Heart left ventricle (tissue), 16 donors: ENCODE data around the gene CDH11. TPM values are rescaled to one million over a fixed set of nuclear protein-coding genes. Genes with fewer than 3 reads are reported as not detected.

Experiments used
- ATAC-seq, 4 donors: fragments of 200-7000 bp; cut with Tn5 transposase; one replicate each; pipeline ENCODE4 v1.9.1; 2020 to 2022; ENCODE audit warnings: moderate library complexity in 4 of 4, mild to moderate bottlenecking in 3 of 4, moderate number of reproducible peaks in 1 of 4
- DNase-seq, 5 donors: peaks; one replicate each; pipeline ENCODE4 v3.0.0-alpha.2; 2020
- H3K27ac ChIP-seq, 12 donors: fragments of 200-600 bp; sonication (generic) in 4 of 12; one replicate each; pipeline versions ENCODE4 v1.5.0 to v1.8.0; 2016 to 2022; ENCODE audit warnings: mild to moderate bottlenecking in 2 of 12
- H3K27me3 ChIP-seq, 9 donors: fragments of 200-600 bp; sonication (generic) in 2 of 9; one replicate each; pipeline versions ENCODE4 v1.5.1 to v1.8.0; 2016 to 2022; ENCODE audit warnings: mild to moderate bottlenecking in 3 of 9
- H3K36me3 ChIP-seq, 9 donors: fragments of 200-600 bp; sonication (generic) in 2 of 9; one replicate each; pipeline versions ENCODE4 v1.5.0 to v1.8.0; 2018 to 2022; ENCODE audit warnings: mild to moderate bottlenecking in 2 of 9
- H3K4me1 ChIP-seq, 12 donors: fragments of 200-600 bp; sonication (generic) in 4 of 12; one replicate each; pipeline versions ENCODE4 v1.5.0 to v1.8.0; 2016 to 2022; ENCODE audit warnings: mild to moderate bottlenecking in 3 of 12
- H3K4me3 ChIP-seq, 12 donors: fragments of 200-600 bp; sonication (generic) in 4 of 12; one replicate each; pipeline versions ENCODE4 v1.5.0 to v1.8.0; 2017 to 2022; ENCODE audit warnings: mild to moderate bottlenecking in 9 of 12, moderate library complexity in 4 of 12
- H3K9me3 ChIP-seq, 12 donors: fragments of 200-600 bp; sonication (generic) in 4 of 12; one replicate each; pipeline versions ENCODE4 v1.5.0 to v1.8.0; 2016 to 2022; ENCODE audit warnings: mild to moderate bottlenecking in 1 of 12
- POLR2A ChIP-seq, 2 donors: fragments of 450-650 bp; IDR thresholded peaks; one replicate each; pipeline ENCODE4 v1.6.1; 2017; ENCODE audit warnings: antibody characterized with exemption in 2 of 2, mild to moderate bottlenecking in 2 of 2, moderate library complexity in 2 of 2
- WGBS, 4 donors: extraction: QIAGEN DNeasy Blood & Tissue Kit in 2 of 4; methylation state at CpG; one replicate each; pipeline versions ENCODE4 v1.1.5 to v1.1.7; 2013 to 2018; 5-methylcytosine and 5-hydroxymethylcytosine counted together
- intact Hi-C, 10 donors: fragments of 100-400 bp; cut with DNase I; formaldehyde crosslinking; loops; one replicate each; pipeline versions ENCODE4 v1.11.1 to v1.14.2; 2022
- polyA plus RNA-seq, 2 donors: library from polyadenylated mRNA; stranded (reverse); fragments of 200-250 nt; gene quantifications; one replicate each; pipeline ENCODE4 v1.2.3, GENCODE V29; 2013
- total RNA-seq, 9 donors: library from RNA; depleted of rRNA in 2 of 9; stranded (reverse); fragments of >200 nt in 2 of 9; fragmentation: NEBNext Ultra II Directional in 3 of 9; extraction: Animal tissue kit (Norgen Biotek cat#: 25700) in 3 of 9; gene quantifications; one replicate each; pipeline versions ENCODE4 v1.1.0 to v1.2.4, GENCODE V29; 2016 to 2023
- TF ChIP-seq, protein P1 (sequence below), 12 donors: fragments of 200-600 bp; sonication (generic) in 4 of 12; IDR thresholded peaks; one replicate each; pipeline versions ENCODE4 v1.5.0 to v1.8.0; 2018 to 2022; ENCODE audit warnings: antibody characterized with exemption in 12 of 12, mild to moderate bottlenecking in 5 of 12
- donor health status: ischemic (EF 13 %, LVEDD 7.1; RV severe dilation, severe dysfunction).
- donor health status: healthy with polysubstance abuse.
- donor health status: DM: no; HTN: yes; CAD: no.
- donor health status: DM: no; HTN: no; CAD: no.
- donor health status: ischemic (EF 25% LVEDD 6.9; RV normal size, moderate dysfunction).
- donor health status: ischemic (EF 25% LVEDD 5.7; RV mildly dilated, moderate dysfunction).
- donor health status: healthy.
- donor health status: DM: yes; HTN: yes; CAD: no.
- donor health status: ischemic (EF 35%, LVEDD 5.7; RV mildly dilated, moderate dysfunction).
- donor health status: nonischemic (EF 11% LVEDD 7.7; RV severe dilation, severe dysfunction).
- donor health status: DM: yes; HTN: yes; CAD: no.
- donor health status: PGD.
- donor health status: ischemic (EF 29% LVEDD 5.4; RV normal size, mild dysfunction).
- donor health status: nonischemic (EF 23%, LVEDD 6.1; RV moderate dilation, normal function).

The CDH11 gene
- total and polyA plus RNA-seq, 11 donors: 1.4 to 37.1 (median 7.4) TPM

DNA sequence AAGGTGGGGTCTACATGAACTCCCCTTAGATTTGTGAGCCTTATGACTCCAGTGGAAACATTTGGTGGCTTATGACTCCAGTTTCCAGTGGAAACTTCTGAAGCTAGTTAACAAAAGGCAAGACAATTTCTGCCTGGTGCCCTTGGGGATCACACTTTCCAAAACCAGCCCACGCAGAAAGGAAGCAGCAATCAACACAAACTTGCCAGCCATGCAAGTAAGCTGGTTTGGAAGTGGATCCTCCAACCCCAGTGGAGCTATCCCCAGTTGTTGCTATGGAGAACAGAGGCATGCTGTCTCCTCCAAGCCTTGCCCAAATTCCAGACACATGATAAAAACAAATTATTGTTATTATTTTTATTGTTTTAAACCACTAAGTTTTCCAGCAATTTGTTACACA is 130.9 kb downstream of the CDH11 start:
- peak in 2 of 5 donors; percentile 21 to 23 for DNase-seq

DNA sequence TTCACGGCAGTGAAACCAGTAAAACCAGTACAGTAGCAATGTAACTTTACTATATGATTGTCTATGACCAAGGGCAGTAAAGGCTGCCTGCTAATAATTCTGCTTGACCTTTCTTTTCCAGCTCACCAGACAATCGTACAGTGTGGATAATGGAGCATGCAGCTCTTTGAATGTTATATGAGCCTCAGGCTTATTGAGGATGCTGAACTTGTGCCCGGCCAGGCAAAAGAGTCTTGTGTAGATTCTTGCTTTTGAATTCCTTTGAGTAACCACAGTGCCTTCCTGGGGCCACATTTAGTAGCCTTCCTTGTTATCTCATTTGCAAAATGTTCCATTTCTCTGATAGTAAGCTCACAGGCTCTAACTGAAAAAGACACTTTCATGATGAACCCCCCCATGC is 131.8 kb downstream of the CDH11 start:
- ATAC-seq: no peak
- H3K9me3 ChIP-seq: no peaks in the 10 kb centered on the region
- intact Hi-C loops: no loop called here
- TF ChIP-seq, protein P1, sequence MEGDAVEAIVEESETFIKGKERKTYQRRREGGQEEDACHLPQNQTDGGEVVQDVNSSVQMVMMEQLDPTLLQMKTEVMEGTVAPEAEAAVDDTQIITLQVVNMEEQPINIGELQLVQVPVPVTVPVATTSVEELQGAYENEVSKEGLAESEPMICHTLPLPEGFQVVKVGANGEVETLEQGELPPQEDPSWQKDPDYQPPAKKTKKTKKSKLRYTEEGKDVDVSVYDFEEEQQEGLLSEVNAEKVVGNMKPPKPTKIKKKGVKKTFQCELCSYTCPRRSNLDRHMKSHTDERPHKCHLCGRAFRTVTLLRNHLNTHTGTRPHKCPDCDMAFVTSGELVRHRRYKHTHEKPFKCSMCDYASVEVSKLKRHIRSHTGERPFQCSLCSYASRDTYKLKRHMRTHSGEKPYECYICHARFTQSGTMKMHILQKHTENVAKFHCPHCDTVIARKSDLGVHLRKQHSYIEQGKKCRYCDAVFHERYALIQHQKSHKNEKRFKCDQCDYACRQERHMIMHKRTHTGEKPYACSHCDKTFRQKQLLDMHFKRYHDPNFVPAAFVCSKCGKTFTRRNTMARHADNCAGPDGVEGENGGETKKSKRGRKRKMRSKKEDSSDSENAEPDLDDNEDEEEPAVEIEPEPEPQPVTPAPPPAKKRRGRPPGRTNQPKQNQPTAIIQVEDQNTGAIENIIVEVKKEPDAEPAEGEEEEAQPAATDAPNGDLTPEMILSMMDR (IDR thresholded peaks at IDR 0.05): no peak
- no peak for TF ChIP-seq POLR2A (IDR thresholded peaks at IDR 0.05)
- no peaks in the 10 kb centered on the region for H3K4me1 ChIP-seq
- H3K27me3 ChIP-seq: no peaks in the 10 kb centered on the region
- H3K4me3 ChIP-seq: no peak overlapping the region
- WGBS, 4 donors: 80 to 89% (median 88%) methylated on average over 3 of the region's 3 CpGs
- H3K27ac ChIP-seq: no peak overlapping the region
- peaks cover 0 to 58% (median 3%) of the 10 kb centered on the region in 9 donors for H3K36me3 ChIP-seq
- DNase-seq: no peak

More for the DNA sequence above, 130.9 kb downstream of the CDH11 start:
- Histone ChIP-seq H3K4me3 (no peak overlapping the region), H3K36me3 (peaks cover 0 to 58% (median 3%) of the 10 kb centered on the region in 9 donors), H3K9me3 (no peaks in the 10 kb centered on the region), H3K27ac (peak overlapping the region in 1 of 12 donors; percentile 0), H3K4me1 (no peaks in the 10 kb centered on the region), H3K27me3 (no peaks in the 10 kb centered on the region)
- peak in 2 of 4 donors; percentile 36 to 68 for ATAC-seq
- intact Hi-C loops: no loop called here
- no peak for TF ChIP-seq POLR2A (IDR thresholded peaks at IDR 0.05)
- TF ChIP-seq, protein P1 (IDR thresholded peaks at IDR 0.05): no peak
- WGBS, 4 donors: 33 to 64% (median 42%) methylated on average over 1 of the region's 1 CpG

DNA sequence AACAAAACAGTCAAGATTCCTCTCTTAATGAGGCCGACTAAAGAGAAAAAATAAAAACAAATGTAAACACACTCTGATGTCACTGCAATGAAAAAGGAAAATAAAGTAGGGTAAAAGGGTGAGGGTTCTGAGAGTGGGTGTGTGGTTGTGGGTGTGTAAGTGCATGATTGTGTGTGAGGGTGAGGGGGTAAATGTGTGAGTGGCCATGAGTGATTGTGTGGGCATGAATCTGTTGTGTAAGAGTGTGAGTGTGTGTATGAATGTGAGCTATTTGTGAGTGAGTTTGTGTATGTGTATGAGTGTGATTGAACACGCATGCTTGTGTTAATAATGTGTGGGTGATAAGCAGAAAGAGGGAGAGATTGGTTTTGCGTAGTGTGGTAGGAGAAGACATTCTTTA is 132.8 kb downstream of the CDH11 start:
- Histone ChIP-seq H3K4me1 (peaks cover 0 to 2% (median 0%) of the 10 kb centered on the region in 12 donors), H3K9me3 (no peaks in the 10 kb centered on the region), H3K36me3 (peaks cover 0 to 57% (median 3%) of the 10 kb centered on the region in 9 donors), H3K4me3 (no peak overlapping the region), H3K27me3 (no peaks in the 10 kb centered on the region), H3K27ac (no peak overlapping the region)
- ATAC-seq (no peak), DNase-seq (no peak)
- intact Hi-C loops: no loop called here
- TF ChIP-seq POLR2A (IDR thresholded peaks at IDR 0.05): no peak
- TF ChIP-seq, protein P1 (IDR thresholded peaks at IDR 0.05): no peak
- 91 to 97% (median 91%) methylated on average over 3 of the region's 3 CpGs for WGBS, 4 donors

DNA sequence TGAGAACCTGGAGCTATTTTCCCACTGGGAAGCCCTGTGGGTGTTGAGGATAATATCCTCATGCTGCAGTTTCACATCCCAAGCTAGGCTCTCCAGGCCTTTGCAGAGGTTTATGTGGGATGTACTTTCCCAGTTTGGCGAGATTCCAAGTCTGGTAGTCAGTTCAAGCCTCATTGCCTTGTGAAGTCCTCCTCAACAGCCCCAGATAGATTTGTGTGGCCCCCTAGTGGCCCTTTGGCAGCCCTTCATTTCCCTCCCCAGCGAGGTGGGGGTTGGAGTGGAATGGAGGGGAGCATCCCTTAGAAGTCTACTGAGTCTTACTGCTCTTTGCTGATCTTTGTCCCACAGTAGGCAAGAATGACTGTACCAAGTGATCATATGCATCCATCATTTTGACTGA is 137.9 kb downstream of the CDH11 start:
- ATAC-seq: peak in 3 of 4 donors; percentile 78 to 83 (median 81)
- peaks cover 0 to 17% (median 5%) of the 10 kb centered on the region in 12 donors for H3K4me1 ChIP-seq
- H3K36me3 ChIP-seq: peaks cover 0 to 37% (median 3%) of the 10 kb centered on the region in 9 donors
- H3K27ac ChIP-seq: no peak overlapping the region
- TF ChIP-seq, protein P1 (IDR thresholded peaks at IDR 0.05): peak; percentile 10 to 62 (median 43)
- TF ChIP-seq POLR2A (IDR thresholded peaks at IDR 0.05): no peak
- 25 to 44% (median 35%) methylated on average over 2 of the region's 2 CpGs for WGBS, 4 donors
- no peaks in the 10 kb centered on the region for H3K9me3 ChIP-seq
- DNase-seq: peak; percentile 32 to 65 (median 54)
- intact Hi-C loops: no loop called here
- no peak overlapping the region for H3K4me3 ChIP-seq
- no peaks in the 10 kb centered on the region for H3K27me3 ChIP-seq
